SK-N-SH (cell line): ENCODE results near the gene OR2F1. TPM values are rescaled to one million over a fixed set of nuclear protein-coding genes. Genes with fewer than 3 reads are reported as not detected.

Experiments used
- CTCF ChIA-PET: fragments of 300-600, 350-600 bp; formaldehyde crosslinking; extraction: SDS; loops from one replicate; lab custom pipeline; 2021; lab: Yijun Ruan, JAX
- POLR2A ChIA-PET: fragments of 350-600 bp; sonication (Branson Sonifier 250); formaldehyde crosslinking; extraction: SDS; loops from one replicate; lab custom pipeline; 2020; ENCODE audit warnings: antibody characterized with exemption, inconsistent platforms; lab: Yijun Ruan, JAX
- DNase-seq: peaks from one replicate; pipeline ENCODE4 v3.0.0; 2012
- H2AFZ ChIP-seq: fragments of 200-600 bp; sonication (generic); 2 replicates; pipeline ENCODE4 v1.8.1; 2016; ENCODE audit warnings: antibody characterized with exemption, mild to moderate bottlenecking, low read depth
- H3F3A ChIP-seq: fragments of 200-600 bp; sonication (generic); replicated peaks from 2 replicates; pipeline ENCODE3; 2016; ENCODE audit warnings: antibody characterized with exemption, mild to moderate bottlenecking; ENCODE audit not compliant: insufficient read depth
- H3K27ac ChIP-seq, 2 experiments: fragments of 200-500 bp in 1 of 2; fragments of 200-600 bp in 1 of 2; sonication (Bioruptor generic) in 1 of 2; sonication (generic), shearing (Covaris generic) in 1 of 2; 2 replicates each; pipeline versions ENCODE4 v1.5.1 to v1.6.1; 2014 to 2016; ENCODE audit warnings: low read depth in 2 of 2, inconsistent platforms in 1 of 2, low read length in 1 of 2, mild to moderate bottlenecking in 1 of 2, mixed read lengths in 1 of 2
- H3K27me3 ChIP-seq: fragments of 200-600 bp; sonication (generic), shearing (Covaris generic); 2 replicates; pipeline ENCODE4 v1.6.1; 2016; ENCODE audit warnings: mixed run types; ENCODE audit not compliant: insufficient read depth
- H3K36me3 ChIP-seq, 2 experiments: fragments of 200-500 bp in 1 of 2; fragments of 200-600 bp in 1 of 2; sonication (Bioruptor generic) in 1 of 2; sonication (generic) in 1 of 2; replicated peaks in 1 of 2; 2 replicates each; pipeline versions ENCODE3 to v1.5.1; 2014 to 2016; ENCODE audit warnings: low read length in 1 of 2, mild to moderate bottlenecking in 1 of 2; ENCODE audit not compliant: insufficient read depth in 2 of 2, control insufficient read depth in 1 of 2
- H3K4me1 ChIP-seq, 2 experiments: fragments of 200-500 bp in 1 of 2; fragments of 200-600 bp in 1 of 2; sonication (Bioruptor generic) in 1 of 2; sonication (generic), shearing (Covaris generic) in 1 of 2; 2 replicates each; pipeline versions ENCODE4 v1.5.1 to v1.6.1; 2014 to 2016; ENCODE audit warnings: low read depth in 1 of 2, low read length in 1 of 2, mixed run types in 1 of 2; ENCODE audit not compliant: insufficient read depth in 2 of 2, control insufficient read depth in 1 of 2
- H3K4me2 ChIP-seq: fragments of 200-600 bp; sonication (generic), shearing (Covaris generic); 2 replicates; pipeline ENCODE4 v1.6.1; 2017; ENCODE audit warnings: mixed run types
- H3K4me3 ChIP-seq, 2 experiments: fragments of 200-500 bp in 1 of 2; fragments of 200-600 bp in 1 of 2; sonication (Bioruptor generic) in 1 of 2; sonication (generic), shearing (Covaris generic) in 1 of 2; 2 replicates each; pipeline versions ENCODE4 v1.5.1 to v1.8.1; 2014 to 2016; ENCODE audit warnings: low read depth in 2 of 2, inconsistent platforms in 1 of 2, low read length in 1 of 2, mild to moderate bottlenecking in 1 of 2, mixed read lengths in 1 of 2, moderate library complexity in 1 of 2
- H3K79me2 ChIP-seq: fragments of 200-600 bp; sonication (generic); 2 replicates; pipeline ENCODE4 v1.8.1; 2017; ENCODE audit warnings: mild to moderate bottlenecking; ENCODE audit not compliant: insufficient read depth
- H3K9ac ChIP-seq: fragments of 200-600 bp; sonication (generic); 2 replicates; pipeline ENCODE4 v1.6.1; 2017; ENCODE audit warnings: mixed run types
- H3K9me2 ChIP-seq: fragments of 200-600 bp; sonication (generic); 2 replicates; pipeline ENCODE4 v1.6.1; 2017; ENCODE audit warnings: mixed run types
- H3K9me3 ChIP-seq: fragments of 200-600 bp; sonication (generic); 2 replicates; pipeline ENCODE4 v1.6.1; 2017; ENCODE audit warnings: mixed run types, mild to moderate bottlenecking, moderate library complexity
- H4K20me1 ChIP-seq: fragments of 200-600 bp; sonication (generic); 2 replicates; pipeline ENCODE4 v1.6.1; 2017; ENCODE audit warnings: mild to moderate bottlenecking, mixed run types; ENCODE audit not compliant: insufficient read depth
- FOXM1 ChIP-seq: IDR thresholded peaks from 2 replicates; pipeline ENCODE4 v1.4.0; 2012; ENCODE audit warnings: low read depth, mild to moderate bottlenecking
- GATA2 ChIP-seq: sonication (generic); formaldehyde crosslinking; IDR thresholded peaks from 2 replicates; pipeline ENCODE4 v1.5.0; 2020; ENCODE audit warnings: mild to moderate bottlenecking, missing genetic modification reagents
- IRF3 ChIP-seq: fragments of 150-350 bp; IDR thresholded peaks from 2 replicates; pipeline ENCODE4 v1.6.1; 2016; ENCODE audit warnings: mild to moderate bottlenecking, low read depth, low read length
- MXI1 ChIP-seq: IDR thresholded peaks from 2 replicates; pipeline ENCODE4 v1.6.1; 2012; ENCODE audit warnings: mild to moderate bottlenecking, low read depth, low read length, improper control_type of control experiment
- PBX3 ChIP-seq: IDR thresholded peaks from 2 replicates; pipeline ENCODE4; 2012
- POLR2AphosphoS5 ChIP-seq: IDR thresholded peaks from 2 replicates; pipeline ENCODE4 v1.6.1; 2012; ENCODE audit warnings: low read depth, low read length
- RCOR1 ChIP-seq: fragments of 150-350 bp; IDR thresholded peaks from 2 replicates; pipeline ENCODE4 v1.6.1; 2017; ENCODE audit warnings: antibody characterized with exemption, low read length
- SMC3 ChIP-seq: IDR thresholded peaks from 2 replicates; pipeline ENCODE4 v1.6.1; 2012; ENCODE audit warnings: low read depth, low read length, improper control_type of control experiment
- TAF1 ChIP-seq: IDR thresholded peaks from 2 replicates; pipeline ENCODE4 v1.6.1; 2012; ENCODE audit warnings: low read depth, mild to moderate bottlenecking, low read length, moderate library complexity, borderline replicate concordance
- TCF12 ChIP-seq: IDR thresholded peaks from 2 replicates; pipeline ENCODE4 v1.4.0; 2012
- YY1 ChIP-seq: IDR thresholded peaks from 2 replicates; pipeline ENCODE4 v1.4.0; 2012; ENCODE audit warnings: low read depth, mild to moderate bottlenecking
- WGBS: methylation state at CpG from one replicate; pipeline ENCODE4 v1.1.6; 2017; ENCODE audit warnings: low lambda C conversion rate; 5-methylcytosine and 5-hydroxymethylcytosine counted together
- polyA plus RNA-seq, 3 experiments: library from polyadenylated mRNA; depleted of rRNA; stranded (reverse); fragments of >200 nt; gene quantifications; 2 replicates each; pipeline ENCODE4 v1.2.3, GENCODE V29; 2012

Gene OR2F1
- polyA plus RNA-seq, 1 of the 3 experiments (the other 2 are of a cell fraction): 0.10 TPM

- Histone ChIP-seq H3K4me1 (peaks cover 0 to 3% of the 10 kb centered on the region in 2 experiments; a peak in 1 of 4 replicates), H3K4me2 (no peak overlapping the region), H2AFZ (no peak overlapping the region), H3K36me3 (no peaks in the 10 kb centered on the region), H3K9me3 (no peaks in the 10 kb centered on the region), H3K9me2 (no peaks in the 10 kb centered on the region), H3K4me3 (no peak overlapping the region), H3K27me3 (peaks cover 5% of the 10 kb centered on the region; the same call in 1 of the 2 replicates), H3K27ac (no peak overlapping the region), H3K79me2 (no peaks in the 10 kb centered on the region), H3K9ac (no peak overlapping the region)
- WGBS: 4% methylated on average over 1 of the region's 1 CpG
- POLR2A ChIA-PET: no interaction called here
- TF ChIP-seq YY1 (no peak), RCOR1 (no peak), FOXM1 (no peak), TAF1 (no peak), PBX3 (no peak), POLR2AphosphoS5 (no peak), MXI1 (no peak), SMC3 (no peak), GATA2 (CRISPR knock-in tag) (no peak)
- TF ChIP-seq, all 33 proteins: peak for 0
- Histone ChIP-seq H4K20me1 (no peaks in the 10 kb centered on the region), H3F3A (no peaks in the 10 kb centered on the region)
- DNase-seq: no peak
- CTCF ChIA-PET: no interaction called here
These were observed 51.5 kb downstream of the OR2F1 start for GRCh38 chr7:144006029-144006691.

GRCh38 chr7:144006692-144007042 is 52.0 kb downstream of the OR2F1 start:
- Histone ChIP-seq H4K20me1 (no peaks in the 10 kb centered on the region), H3K4me2 (no peak overlapping the region), H3K9ac (no peak overlapping the region), H3K9me2 (no peaks in the 10 kb centered on the region), H3K79me2 (no peaks in the 10 kb centered on the region), H3K4me3 (no peak overlapping the region), H3F3A (no peaks in the 10 kb centered on the region), H3K4me1 (0 out of 4 replicates have a peak, but pooled peaks cover 0 to 2% of the 10 kb centered on the region in 2 experiments), H3K36me3 (no peaks in the 10 kb centered on the region), H3K27me3 (peaks cover 5% of the 10 kb centered on the region; the same call in 1 of the 2 replicates), H3K9me3 (no peaks in the 10 kb centered on the region), H3K27ac (no peak overlapping the region), H2AFZ (no peak overlapping the region)
- WGBS: 25% methylated on average over 1 of the region's 1 CpG
- TF ChIP-seq IRF3: no peak
- no peak for TF ChIP-seq TCF12
- no peak for DNase-seq
- ChIA-PET CTCF (no interaction called here), POLR2A (no interaction called here)
